Coronary artery (tissue), 2 donors: ENCODE data around the gene NMNAT3.

ENCODE experiments used
- DNase-seq: peaks from one replicate; pipeline ENCODE4 v3.0.0-alpha.2; 2017; ENCODE audit warnings: low spot score
- H3K27ac ChIP-seq, 2 donors: fragments of 200-600 bp; sonication (generic); one replicate each; pipeline ENCODE4 v1.5.1; 2016 to 2019
- H3K4me3 ChIP-seq: fragments of 200-600 bp; sonication (generic); 2 replicates; pipeline ENCODE4 v1.5.1; 2016; ENCODE audit warnings: mild to moderate bottlenecking, moderate library complexity
- CTCF ChIP-seq: fragments of 200-600 bp; sonication (generic); IDR thresholded peaks from one replicate; pipeline ENCODE4 v1.5.1; 2019; ENCODE audit warnings: antibody characterized with exemption

Gene NMNAT3

GRCh38 chr3:139561255-139561817, 116.4 kb downstream of the NMNAT3 start:
- H3K4me3 ChIP-seq, result no peak overlapping the region
- H3K27ac ChIP-seq, result no peak overlapping the region
- no peak for TF ChIP-seq CTCF
- no peak for DNase-seq

GRCh38 chr3:139560411-139560810, 117.4 kb downstream of the NMNAT3 start:
- TF ChIP-seq CTCF, result no peak
- H3K27ac ChIP-seq, result no peak overlapping the region
- no peak overlapping the region for H3K4me3 ChIP-seq
- DNase-seq, result no peak

GRCh38 chr3:139559541-139559940, 118.2 kb downstream of the NMNAT3 start:
- TF ChIP-seq CTCF, result no peak
- no peak overlapping the region for H3K27ac ChIP-seq
- H3K4me3 ChIP-seq, result no peak overlapping the region
- DNase-seq, result no peak

DNA sequence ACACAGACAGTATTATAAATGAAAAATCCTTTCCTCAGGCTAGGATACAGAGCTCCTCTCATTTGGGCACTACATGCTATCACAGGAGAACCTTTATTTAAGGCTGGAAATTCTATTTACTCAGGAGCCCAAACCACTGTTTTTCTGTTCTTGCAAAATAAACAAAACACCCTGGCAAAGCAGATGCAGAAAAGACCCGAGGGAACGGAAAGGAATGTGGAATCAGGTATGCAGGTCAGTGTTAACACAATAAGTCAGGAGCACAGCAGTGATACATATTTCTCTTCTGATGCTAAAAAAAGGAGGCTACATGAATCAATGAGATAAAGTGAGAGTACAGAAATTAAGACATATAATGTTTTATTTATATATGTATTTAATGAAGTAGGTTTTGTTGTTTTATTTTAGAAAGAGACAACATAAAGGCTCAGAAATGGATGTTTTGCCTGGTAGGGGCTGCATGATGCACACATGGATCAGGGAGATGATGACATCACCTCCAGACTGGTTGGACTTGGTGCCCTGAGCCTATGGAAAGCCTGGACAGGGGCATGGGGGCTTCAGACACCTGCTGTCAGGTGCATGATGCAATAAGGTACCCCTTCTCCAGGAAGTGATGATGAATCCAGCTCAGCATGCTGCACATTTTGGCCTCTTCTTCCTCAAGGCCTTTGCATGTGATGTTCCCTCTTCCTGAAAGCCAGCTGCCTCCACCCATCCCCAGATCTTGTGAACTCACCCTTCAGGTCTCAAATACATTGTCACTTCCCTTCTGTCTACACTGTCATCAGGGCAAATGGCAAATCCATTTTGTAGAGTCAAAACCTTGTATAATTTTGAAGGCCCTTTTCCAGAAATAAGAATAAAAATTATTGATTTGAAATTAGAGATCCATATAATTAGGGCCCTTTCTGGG, 119.2 kb downstream of the NMNAT3 start:
- no peak overlapping the region for H3K27ac ChIP-seq
- no peak for DNase-seq
- no peak for TF ChIP-seq CTCF
- H3K4me3 ChIP-seq, result no peak overlapping the region

- no peak overlapping the region for H3K4me3 ChIP-seq
- no peak overlapping the region for H3K27ac ChIP-seq
- TF ChIP-seq CTCF, result no peak
- DNase-seq, result no peak
Measured at GRCh38 chr3:139557041-139557440, 120.7 kb downstream of the NMNAT3 start.

DNA sequence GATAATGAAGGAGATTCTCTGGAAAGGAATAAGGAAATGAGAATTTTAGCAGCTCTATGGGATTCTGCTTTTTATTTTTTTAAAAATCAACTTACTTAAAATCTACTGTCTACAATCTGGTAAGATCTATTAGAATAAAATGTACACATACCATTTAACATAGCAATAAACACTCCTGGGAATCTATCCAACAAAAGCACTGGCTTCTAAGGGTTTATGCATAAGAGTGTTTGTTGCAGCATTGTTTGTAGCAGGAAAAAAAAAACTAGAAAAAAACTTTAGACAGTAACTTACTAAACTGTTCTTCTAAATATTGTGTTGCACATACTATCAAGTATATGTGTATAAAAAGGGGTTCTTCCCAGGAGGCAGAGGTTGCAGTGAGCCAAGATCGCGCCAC, 122.5 kb downstream of the NMNAT3 start:
- H3K27ac ChIP-seq, result no peak overlapping the region

More for the DNA sequence above, 122.5 kb downstream of the NMNAT3 start:
- no peak for TF ChIP-seq CTCF
- H3K4me3 ChIP-seq, result no peak overlapping the region
- no peak for DNase-seq
